Kidney (tissue), 14 donors: ENCODE results near the gene CYP2S1. TPM values are rescaled to one million over a fixed set of nuclear protein-coding genes. Genes with fewer than 3 reads are reported as not detected.
A peak's percentile ranks its signal among the peaks of the same experiment; 100 is the strongest.
"Not testable (repeated sequence)": the region's sequence is repeated elsewhere in the genome, so short reads cannot be mapped to it uniquely, and the experiment has no call there.

ENCODE experiments used
- DNase-seq, 5 donors: peaks; one replicate each; pipeline ENCODE4 v3.0.0-alpha.2; 2013 to 2020
- FAIRE-seq: peaks from 2 replicates; lab custom pipeline; 2012; peaks lifted over from hg19 to GRCh38; lab: Jason Lieb, UNC
- H3K27ac ChIP-seq, 2 donors: one replicate each; pipeline ENCODE4 v1.7.0; 2013; ENCODE audit warnings: low read depth in 2 of 2, low read length in 2 of 2, inconsistent platforms in 1 of 2
- H3K27me3 ChIP-seq: one replicate; pipeline ENCODE4 v1.7.1; 2013; ENCODE audit warnings: low read length, inconsistent platforms; ENCODE audit not compliant: control insufficient read depth, insufficient read depth
- H3K36me3 ChIP-seq, 3 donors: one replicate each; pipeline versions ENCODE4 v1.7.0 to v1.7.1; 2013; ENCODE audit warnings: low read length in 3 of 3, control low read depth in 1 of 3, inconsistent platforms in 1 of 3; ENCODE audit not compliant: insufficient read depth in 3 of 3, control insufficient read depth in 2 of 3
- H3K4me1 ChIP-seq, 3 donors: one replicate each; pipeline versions ENCODE4 v1.7.0 to v1.7.1; 2013; ENCODE audit warnings: low read length in 3 of 3, inconsistent platforms in 1 of 3, low read depth in 1 of 3; ENCODE audit not compliant: control insufficient read depth in 2 of 3, insufficient read depth in 2 of 3
- H3K4me3 ChIP-seq, 3 donors: one replicate each; pipeline versions ENCODE4 v1.7.0 to v1.8.1; 2013; ENCODE audit warnings: low read length in 3 of 3, control low read depth in 1 of 3, inconsistent platforms in 1 of 3
- H3K9ac ChIP-seq, 3 donors: one replicate each; pipeline versions ENCODE4 v1.7.0 to v1.7.1; 2013; ENCODE audit warnings: low read length in 3 of 3, control low read depth in 1 of 3, inconsistent platforms in 1 of 3
- H3K9me3 ChIP-seq, 3 donors: one replicate each; pipeline versions ENCODE4 v1.7.0 to v1.7.1; 2013; ENCODE audit warnings: low read length in 3 of 3, control low read depth in 1 of 3, inconsistent platforms in 1 of 3; ENCODE audit not compliant: control insufficient read depth in 2 of 3, insufficient read depth in 1 of 3
- intact Hi-C: fragments of 100-400 bp; cut with DNase I; formaldehyde crosslinking; loops from one replicate; pipeline ENCODE4 v1.11.1; 2022
- polyA plus RNA-seq: library from polyadenylated mRNA; stranded (reverse); fragments of 350-450 nt; fragmentation: Illumina TruSeq; extraction: RNeasy Lipid Tissue Mini Kit (QIAGEN cat#74804); gene quantifications from one replicate; pipeline ENCODE4 v1.2.3, GENCODE V29; 2014; ENCODE audit warnings: low read depth, low replicate concordance; ENCODE audit not compliant: insufficient read depth
- total RNA-seq: library from RNA; stranded (reverse); fragmentation: NEBNext Ultra II Directional; extraction: Animal tissue kit (Norgen Biotek cat#: 25700); gene quantifications from one replicate; pipeline ENCODE4 v1.2.1, GENCODE V29; 2021
- TF ChIP-seq, protein P1 (sequence below): IDR thresholded peaks from 3 replicates; pipeline ENCODE4 v1.5.1; 2012; ENCODE audit warnings: mild to moderate bottlenecking, moderate library complexity, borderline replicate concordance; ENCODE audit not compliant: insufficient read depth; ENCODE audit errors: extremely low read depth
- donor health status: control.
- donor health status: control.
- donor health status: control.
- donor health status: control.
- donor health status: control.
- donor health status: DM: yes; HTN: yes; CAD: no.
- donor health status: Normal renal cell carcinoma (clear cell type).

Gene CYP2S1
- total and polyA plus RNA-seq, 2 donors from 2014 or later, result 0.97 to 2.0 TPM

DNA sequence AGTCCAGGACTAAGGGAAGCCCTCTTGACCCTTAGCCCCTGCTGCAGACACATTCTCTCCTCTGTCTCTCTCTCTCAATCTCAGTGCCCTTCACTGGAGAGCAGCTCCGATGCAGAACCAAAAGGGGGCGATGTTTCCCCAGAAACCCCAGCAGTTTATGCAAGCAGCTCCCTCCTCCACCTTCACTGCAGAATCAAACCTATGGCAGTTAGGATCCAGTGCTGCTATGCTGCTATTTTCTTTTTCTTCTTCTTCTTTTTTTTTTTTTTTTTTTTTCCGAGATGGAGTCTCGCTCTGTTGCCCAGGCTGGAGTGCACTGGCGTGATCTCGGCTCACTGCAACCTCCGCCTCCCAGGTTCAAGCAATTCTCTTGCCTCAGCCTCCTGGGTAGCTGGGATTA, 11.3 kb downstream of the CYP2S1 start:
- H3K36me3 ChIP-seq, H3K4me3 ChIP-seq, H3K27me3 ChIP-seq, H3K9me3 ChIP-seq, H3K27ac ChIP-seq, H3K9ac ChIP-seq, H3K4me1 ChIP-seq: not testable (repeated sequence)
- intact Hi-C loops, result loop anchor here (5.0 kb wide), 1 partner anchor 53 kb away; no protein-coding TSS in a partner anchor
- TF ChIP-seq, protein P1, sequence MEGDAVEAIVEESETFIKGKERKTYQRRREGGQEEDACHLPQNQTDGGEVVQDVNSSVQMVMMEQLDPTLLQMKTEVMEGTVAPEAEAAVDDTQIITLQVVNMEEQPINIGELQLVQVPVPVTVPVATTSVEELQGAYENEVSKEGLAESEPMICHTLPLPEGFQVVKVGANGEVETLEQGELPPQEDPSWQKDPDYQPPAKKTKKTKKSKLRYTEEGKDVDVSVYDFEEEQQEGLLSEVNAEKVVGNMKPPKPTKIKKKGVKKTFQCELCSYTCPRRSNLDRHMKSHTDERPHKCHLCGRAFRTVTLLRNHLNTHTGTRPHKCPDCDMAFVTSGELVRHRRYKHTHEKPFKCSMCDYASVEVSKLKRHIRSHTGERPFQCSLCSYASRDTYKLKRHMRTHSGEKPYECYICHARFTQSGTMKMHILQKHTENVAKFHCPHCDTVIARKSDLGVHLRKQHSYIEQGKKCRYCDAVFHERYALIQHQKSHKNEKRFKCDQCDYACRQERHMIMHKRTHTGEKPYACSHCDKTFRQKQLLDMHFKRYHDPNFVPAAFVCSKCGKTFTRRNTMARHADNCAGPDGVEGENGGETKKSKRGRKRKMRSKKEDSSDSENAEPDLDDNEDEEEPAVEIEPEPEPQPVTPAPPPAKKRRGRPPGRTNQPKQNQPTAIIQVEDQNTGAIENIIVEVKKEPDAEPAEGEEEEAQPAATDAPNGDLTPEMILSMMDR, result peak; percentile 90
- FAIRE-seq, result peak; percentile 46
- peak; percentile 81 to 92 (median 89) for DNase-seq

DNA sequence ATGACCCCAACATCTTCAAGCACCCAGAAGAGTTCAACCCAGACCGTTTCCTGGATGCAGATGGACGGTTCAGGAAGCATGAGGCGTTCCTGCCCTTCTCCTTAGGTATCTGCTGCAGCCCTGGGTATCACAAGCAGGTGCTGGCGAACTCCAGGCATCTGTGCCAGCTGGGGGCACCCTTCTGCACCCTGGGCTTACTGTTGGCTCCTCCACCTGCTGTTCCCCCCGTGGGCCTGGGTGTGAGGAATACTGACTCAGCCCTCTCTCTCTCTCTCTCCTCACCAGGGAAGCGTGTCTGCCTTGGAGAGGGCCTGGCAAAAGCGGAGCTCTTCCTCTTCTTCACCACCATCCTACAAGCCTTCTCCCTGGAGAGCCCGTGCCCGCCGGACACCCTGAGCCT, 13.0 kb downstream of the CYP2S1 start:
- no peaks in the 10 kb centered on the region for H3K4me1 ChIP-seq
- TF ChIP-seq, protein P1, result no peak
- DNase-seq (no peak), FAIRE-seq (no peak)
- H3K36me3 ChIP-seq, result no peaks in the 10 kb centered on the region
- H3K4me3 ChIP-seq, result no peak overlapping the region
- H3K9ac ChIP-seq, result no peak overlapping the region
- H3K27me3 ChIP-seq, result no peaks in the 10 kb centered on the region
- H3K27ac ChIP-seq, result no peak overlapping the region
- intact Hi-C loops, result no loop called here
- H3K9me3 ChIP-seq, result no peaks in the 10 kb centered on the region

DNA sequence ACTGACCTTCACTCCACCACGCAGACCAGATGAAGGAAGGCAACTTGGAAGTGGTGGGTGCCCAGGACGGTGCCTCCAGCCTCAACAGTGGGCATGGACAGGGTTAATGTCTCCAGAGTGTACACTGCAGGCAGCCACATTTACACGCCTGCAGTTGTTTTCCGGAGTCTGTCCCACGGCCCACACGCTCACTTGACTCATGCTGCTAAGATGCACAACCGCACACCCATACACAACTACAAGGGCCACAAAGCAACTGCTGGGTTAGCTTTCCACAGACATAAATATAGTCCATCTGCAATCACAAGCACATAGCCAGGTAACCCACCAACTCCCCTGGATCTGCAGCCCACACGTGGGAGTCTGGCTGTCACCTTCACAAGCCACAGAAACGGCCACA, 13.4 kb downstream of the CYP2S1 start:
- Histone ChIP-seq H3K9ac (no peak overlapping the region), H3K4me1 (no peaks in the 10 kb centered on the region), H3K36me3 (no peaks in the 10 kb centered on the region), H3K9me3 (no peaks in the 10 kb centered on the region), H3K4me3 (no peak overlapping the region), H3K27me3 (no peaks in the 10 kb centered on the region), H3K27ac (peak overlapping the region in 1 of 2 donors; percentile 28)
- TF ChIP-seq, protein P1, result no peak
- intact Hi-C loops, result no loop called here
- DNase-seq (no peak), FAIRE-seq (no peak)
